ENCODE data around the gene EXOSC3.
A peak's percentile ranks its signal among the peaks of the same experiment; 100 is the strongest.

GRCh38 chr9:37800631-37801286 lies 15.9 kb upstream of the EXOSC3 start, which contains the start of gene DCAF10:
- no peak for TF ChIP-seq CTCF (IDR thresholded peaks at IDR 0.05)
- TF ChIP-seq POLR2A (IDR thresholded peaks at IDR 0.05) = peak in 1 of 2 donors; percentile 73

Measured in heart left ventricle (tissue), 13 donors.